NCI-H187 (cell line): ENCODE measurements around the gene LCE3B.
"Not testable (repeated sequence)": the region's sequence is repeated elsewhere in the genome, so short reads cannot be mapped to it uniquely, and the experiment has no call there.

ENCODE experiments used
- DNase-seq, 2 experiments: peaks; one replicate each; lab custom pipeline; 2025; lab: John Stamatoyannopoulos, UW

The LCE3B gene, protein sequence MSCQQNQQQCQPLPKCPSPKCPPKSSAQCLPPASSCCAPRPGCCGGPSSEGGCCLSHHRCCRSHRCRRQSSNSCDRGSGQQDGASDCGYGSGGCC

DNA sequence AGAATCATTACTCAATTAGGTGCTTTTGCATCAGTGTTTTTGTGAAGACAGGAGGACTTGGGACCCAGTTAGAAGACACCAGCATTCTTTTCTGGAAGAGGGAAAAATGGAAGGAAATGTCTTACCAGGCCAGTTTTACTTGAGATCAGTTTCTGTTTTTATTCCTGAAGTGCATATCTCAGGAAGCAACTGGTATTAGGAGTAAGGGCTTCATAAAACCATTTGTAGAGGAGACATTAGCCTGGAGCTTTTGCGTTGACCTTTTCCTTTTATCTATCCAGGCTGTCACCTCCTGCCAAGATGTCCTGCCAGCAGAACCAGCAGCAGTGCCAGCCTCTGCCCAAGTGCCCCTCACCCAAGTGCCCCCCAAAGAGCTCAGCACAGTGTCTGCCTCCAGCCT, at the start of gene LCE3B:
Gene LCE3B (plus strand): TSS at position 301 of the 400 bp plus-strand sequence. CDS start 0 bp downstream, at position 301.
- DNase-seq = no peak

DNA sequence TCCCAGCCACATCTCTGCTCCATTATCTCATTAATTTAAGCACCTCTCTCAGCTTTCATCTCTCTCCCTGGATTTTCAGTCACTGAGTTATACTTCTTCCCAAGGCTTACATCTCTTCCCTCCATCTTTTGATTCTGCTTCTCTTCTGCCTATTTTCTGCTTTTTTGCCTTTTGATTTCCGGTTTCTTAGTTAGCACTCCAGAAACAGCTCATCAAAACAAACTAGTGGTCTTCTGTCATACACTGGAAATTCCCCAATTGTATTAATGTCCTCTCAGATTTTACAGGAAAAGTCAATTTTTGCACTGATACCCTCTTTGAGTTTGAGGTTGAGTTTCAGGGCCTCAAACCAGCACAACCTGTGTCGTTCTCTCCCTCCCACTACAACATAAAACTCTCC, 48.5 kb upstream of the LCE3B start:
- no peak for DNase-seq

DNA sequence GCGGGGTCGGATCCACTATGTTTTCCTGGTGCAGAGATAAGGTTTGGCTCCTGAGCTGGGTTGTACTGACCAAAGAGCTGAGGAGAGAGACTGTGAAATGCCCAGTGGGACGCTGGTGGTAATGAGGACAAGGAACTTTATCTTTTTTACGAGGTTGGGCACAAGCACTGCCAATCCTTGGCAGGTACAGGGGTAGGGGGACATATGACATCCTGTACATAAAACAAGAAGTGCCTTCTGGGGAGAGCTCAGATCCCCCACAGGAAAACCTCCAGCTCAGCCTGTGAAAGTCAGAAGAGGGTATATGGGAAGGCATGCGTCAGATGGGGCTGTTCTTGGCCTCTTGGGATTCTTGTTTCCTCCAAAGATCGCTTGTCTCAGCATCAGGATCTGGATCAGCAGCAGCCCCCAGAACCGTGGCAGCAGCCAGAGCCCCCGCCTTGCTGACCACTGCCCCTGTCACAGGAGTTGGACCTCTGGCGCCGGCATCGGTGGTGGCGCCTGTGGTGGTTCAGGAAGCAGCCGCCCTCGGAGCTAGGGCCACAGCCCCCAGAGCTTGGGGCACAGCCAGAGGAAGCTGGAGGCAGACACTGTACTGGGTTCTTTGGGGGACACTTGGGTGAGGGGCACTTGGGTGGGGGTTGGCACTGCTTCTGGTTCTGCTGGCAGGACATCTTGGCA, 47.9 kb upstream of the LCE3B start:
- DNase-seq = no peak

DNA sequence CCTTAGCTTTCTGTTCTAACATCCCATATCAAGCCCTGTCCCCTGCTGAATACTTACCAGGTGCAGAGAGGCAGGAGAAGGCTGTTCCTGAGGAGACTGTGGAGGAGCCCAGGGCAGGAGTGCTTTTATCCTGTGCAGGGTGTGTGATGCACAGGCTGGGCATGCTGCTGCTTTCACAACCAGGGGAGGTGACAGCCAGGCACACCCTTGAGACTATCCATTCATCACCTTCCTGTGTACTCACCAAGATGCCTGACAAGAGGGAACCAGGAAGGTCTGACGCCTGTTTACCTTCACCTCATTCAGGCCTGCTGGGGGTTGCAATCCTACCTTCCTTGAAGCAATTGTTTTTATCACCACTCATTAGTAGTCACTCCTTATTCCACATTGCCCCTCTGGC, 46.9 kb upstream of the LCE3B start, which contains the start of gene LCE3E:
Gene LCE3E (minus strand): TSS at position 100 of the 400 bp plus-strand sequence. CDS start 572 bp downstream, outside the sequence.
- DNase-seq = no peak

DNA sequence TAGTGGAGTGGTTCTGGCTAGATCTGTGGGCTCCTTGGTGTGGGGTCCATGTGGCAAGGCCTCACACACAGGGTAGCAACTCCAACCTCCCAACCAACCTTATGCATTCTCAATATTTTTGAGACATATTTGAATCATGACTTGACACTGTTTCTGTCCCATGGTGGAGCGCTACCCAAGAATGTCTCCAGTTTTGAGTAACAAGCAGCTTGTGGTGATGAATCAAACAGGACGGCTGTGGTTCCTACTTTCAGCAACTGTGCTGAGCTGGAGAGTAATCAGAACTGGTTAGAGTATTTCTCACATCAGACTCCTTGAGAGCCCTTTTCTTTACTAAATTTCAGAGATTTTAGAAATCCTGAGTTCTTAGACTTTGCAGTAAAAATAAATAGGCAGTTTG, 36.4 kb upstream of the LCE3B start:
- DNase-seq = no peak

DNA sequence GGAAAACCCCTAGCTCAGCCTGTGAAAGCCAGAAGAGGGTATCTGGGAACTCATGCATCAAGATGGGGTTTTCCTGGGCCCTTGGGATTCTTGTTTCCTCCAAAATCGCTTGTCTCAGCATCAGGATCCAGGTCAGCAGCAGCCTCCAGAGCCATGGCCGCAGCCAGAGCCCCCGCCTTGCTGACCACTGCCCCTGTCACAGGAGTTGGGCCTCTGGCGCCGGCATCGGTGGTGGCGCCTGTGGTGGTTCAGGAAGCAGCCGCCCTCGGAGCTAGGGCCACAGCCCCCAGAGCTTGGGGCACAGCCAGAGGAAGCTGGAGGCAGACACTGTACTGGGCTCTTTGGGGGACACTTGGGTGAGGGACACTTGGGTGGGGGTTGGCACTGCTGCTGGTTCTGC, 34.1 kb upstream of the LCE3B start:
- not testable (repeated sequence) for DNase-seq

DNA sequence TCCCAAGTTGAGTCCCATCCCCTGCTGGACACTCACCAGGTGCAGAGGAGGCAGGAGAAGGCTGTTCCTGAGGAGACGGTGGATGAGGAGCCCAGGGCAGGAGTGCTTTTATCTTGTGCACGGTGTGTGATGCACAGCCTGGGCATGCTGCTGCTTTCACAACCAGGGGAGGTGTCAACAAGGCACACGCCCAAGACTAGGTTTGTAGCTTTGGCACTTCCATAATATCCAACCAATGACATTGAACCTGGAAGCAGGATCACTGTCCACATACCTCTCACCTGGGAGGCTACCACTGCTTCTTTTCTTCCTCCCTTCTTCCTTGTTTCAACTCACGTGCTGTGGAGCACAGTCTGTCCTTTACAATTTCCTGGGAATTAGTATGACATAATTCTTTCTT, 33.2 kb upstream of the LCE3B start, which contains the start of gene LCE3D:
Gene LCE3D (minus strand): TSS at position 84 of the 400 bp plus-strand sequence. CDS start 580 bp downstream, outside the sequence.
- DNase-seq = no peak

DNA sequence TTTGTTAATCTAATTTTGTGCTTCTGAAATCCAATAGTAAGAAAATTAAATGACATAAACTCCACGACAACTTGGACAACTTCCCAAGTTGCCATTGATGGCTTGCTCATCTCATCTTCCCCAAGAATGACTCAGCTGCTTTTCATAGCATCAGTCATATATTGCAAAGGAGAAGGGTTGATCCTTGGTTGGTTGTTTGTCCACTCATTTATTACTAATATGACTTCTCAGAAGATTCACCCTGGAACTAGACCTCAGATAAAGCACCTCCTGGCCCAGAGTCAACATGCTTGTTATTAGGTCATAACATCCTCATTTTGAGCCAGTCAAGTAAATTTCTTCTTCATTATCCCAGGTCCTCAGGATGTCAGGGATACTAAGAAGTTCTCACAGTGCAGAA, 31.0 kb upstream of the LCE3B start:
- no peak for DNase-seq

DNA sequence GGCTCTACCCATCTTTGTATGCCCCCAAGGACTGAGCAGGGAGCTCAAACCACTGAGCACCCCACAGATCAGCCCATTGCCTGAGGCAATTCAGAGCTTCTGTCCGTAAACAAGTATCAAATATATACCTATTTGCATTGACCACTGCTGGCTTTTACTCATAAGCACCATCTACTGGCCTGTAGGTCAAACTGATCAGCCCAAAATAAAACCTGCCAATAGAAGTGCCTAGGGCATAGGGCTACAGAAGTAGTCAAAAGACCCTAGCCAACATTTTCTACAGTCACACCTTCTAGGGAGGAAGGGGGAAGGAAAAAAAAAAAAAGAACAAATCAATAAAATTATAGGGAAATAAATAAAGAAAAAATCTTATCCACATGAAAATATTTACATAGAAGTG, 28.0 kb upstream of the LCE3B start:
- no peak for DNase-seq

DNA sequence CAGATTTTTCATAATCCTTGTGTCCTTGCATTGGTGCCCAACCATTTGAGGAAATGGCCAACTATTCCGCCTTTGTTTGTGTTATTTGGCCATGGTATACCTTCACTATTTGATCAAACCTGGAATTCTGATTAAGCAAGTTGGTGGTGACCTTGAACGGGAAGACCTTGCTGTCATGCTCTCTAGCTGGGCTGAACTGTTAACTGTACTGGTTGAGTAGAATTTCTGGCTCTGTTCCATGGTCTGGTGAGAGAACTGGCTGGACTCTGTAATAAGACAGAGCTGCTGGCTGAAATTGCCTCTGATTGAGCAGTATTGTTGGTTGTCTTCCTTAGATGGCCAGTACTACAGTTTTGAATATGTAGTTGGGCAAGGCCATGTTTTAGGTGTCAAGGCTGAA, 16.6 kb upstream of the LCE3B start:
- no peak for DNase-seq

DNA sequence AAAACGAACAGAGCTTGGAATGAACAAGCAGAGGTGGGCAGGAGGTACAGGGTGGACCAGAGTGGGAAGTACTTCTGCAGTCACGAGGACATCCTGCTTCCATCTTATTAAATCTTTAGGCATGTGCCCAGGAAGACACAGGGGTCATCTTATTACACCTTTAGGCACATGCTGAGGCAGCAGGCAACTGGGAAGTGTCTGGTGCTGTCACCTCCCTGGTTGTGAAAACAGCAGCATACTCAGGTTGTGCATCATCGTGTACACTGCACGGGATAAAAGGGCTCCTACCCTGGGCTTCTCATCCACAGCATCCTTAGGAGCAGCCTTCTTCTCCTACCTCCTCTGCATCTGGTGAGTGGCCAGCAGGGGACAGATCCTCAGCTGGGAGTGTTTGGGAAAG, 13.7 kb upstream of the LCE3B start, which contains the start of gene LCE3C:
Gene LCE3C (plus strand): TSS at position 301 of the 400 bp plus-strand sequence. CDS start 498 bp downstream, outside the sequence.
- DNase-seq = no peak

DNA sequence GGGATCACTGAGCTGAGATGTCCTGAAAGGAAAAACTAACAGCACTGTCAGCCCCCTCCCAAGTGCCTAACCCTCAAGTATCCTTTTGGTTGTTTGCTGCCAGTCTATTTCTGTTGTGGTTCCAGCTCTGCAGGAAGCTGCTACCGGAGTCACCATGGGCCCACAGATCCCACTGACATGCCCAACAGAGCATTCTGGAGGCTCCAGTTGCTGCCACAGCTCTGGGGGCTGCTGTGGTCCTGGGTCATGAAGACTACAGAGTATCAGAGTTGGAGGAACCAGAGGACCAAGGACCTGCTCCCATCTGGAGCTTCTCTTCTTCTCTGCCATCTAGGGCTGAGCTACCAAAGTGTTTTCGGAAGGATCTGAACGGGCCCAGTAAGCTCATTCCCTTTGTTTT, 8.4 kb downstream of the LCE3B start:
- no peak for DNase-seq

DNA sequence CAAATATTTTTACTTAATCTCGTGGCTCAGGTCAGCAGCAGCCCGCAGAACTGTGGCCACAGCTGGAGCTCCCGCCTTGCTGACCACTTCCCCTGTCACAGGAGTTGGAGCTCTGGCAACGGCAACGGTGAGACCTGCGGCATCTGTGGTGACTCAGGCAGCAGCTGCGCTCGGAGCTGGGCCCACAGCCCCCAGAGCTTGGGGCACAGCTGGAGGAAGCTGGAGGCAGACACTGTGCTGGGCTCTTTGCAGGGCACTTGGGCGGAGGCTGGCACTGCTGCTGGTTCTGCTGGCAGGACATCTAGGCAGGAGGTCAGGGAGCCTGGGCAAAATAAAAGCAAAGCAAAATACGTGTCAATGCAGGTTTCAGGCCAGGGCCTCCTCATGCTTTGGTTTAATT, 9.2 kb downstream of the LCE3B start, which contains the start of gene LCE3A:
Gene LCE3A (minus strand): TSS at position 301 of the 400 bp plus-strand sequence. CDS start 0 bp downstream, at position 301.
- DNase-seq = no peak

DNA sequence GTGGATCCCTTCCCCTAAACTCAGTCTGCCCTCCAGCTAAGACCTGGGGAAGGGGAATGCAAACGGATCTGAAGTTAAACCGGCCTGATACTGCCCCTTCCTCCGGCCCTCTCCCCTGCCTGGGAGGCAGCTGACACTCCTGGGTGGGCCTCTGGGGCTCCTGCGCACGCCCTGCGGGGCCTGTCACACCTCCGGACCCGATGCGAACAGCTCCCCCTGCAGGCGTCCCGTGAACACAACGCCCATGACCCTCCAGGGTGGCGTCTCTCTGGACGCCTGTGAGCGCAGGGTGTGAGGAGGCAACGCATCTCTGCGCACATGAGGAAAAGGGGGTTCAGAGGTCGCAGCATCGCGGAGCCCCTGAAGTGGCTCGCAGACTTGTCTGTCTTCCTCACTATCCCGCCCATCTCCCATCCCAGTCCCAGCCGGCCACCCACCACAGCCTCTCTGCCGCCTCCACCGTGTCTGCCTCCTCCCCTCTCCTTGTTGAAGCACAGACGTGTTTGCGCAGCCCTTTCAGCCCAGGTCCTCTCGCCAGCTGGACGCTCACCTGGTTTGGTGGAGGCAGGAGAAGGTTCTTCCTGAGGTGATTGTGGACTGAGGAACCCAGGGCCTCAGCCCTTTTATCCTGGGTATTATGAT, 9.7 kb downstream of the LCE3B start:
- no peak for DNase-seq

DNA sequence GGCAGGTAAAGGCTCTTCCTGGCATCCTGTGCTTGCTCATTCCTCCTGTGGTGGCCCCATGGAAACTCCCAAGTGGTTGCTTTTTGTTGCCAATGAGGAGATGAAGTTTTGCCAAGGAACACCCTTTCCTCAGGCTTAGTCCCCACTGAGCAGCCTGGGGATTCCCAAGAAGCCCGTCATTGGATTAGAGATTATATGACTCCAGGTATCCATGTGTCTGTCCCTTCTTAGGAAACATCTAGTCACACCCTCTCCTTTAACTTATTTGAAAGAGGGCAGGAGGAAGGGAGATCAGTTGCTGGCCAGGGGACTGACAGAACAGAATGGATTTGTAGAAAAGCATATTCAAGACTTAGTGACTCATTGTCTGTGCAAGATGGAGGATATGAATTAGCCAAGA, 13.1 kb downstream of the LCE3B start:
- no peak for DNase-seq

DNA sequence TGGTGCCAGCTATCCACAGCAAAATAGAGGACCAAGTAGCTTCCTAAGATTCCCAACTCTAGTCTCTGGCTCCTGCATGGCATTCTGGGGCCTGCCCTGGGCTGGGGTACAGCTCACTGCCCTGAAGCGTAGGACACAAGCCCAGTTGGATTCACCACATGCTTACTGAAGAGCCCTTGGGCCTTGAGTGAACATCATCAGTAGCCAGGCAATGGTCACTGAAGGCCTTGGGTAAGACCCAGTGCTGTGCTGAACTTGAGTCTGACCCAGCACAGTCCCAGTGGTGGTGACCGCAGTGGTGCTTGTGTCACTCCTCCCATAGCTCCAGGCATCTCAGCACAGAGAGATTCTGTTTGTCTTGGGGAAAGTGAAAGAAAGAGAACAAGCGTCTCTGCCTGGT, 17.0 kb downstream of the LCE3B start:
- no peak for DNase-seq

DNA sequence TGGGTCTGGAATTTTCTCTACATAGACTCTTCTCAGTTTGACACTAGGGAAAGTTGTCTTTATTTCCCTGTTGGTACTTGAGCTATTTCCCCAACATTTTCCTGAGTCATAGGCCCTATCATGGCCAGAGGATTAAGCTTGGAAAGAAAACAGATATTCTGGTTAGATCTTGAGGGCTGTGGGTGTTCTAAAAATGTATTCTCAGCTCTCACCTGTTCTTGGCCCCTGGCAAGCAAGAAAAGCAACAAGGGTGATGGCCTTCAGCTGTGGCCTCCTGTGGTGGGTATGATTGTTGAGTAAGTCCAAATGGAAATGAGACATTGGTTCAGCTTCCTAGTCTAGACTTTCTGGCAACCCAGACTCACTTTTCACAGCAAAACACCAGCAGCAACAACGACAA, 26.7 kb downstream of the LCE3B start:
- DNase-seq = no peak

DNA sequence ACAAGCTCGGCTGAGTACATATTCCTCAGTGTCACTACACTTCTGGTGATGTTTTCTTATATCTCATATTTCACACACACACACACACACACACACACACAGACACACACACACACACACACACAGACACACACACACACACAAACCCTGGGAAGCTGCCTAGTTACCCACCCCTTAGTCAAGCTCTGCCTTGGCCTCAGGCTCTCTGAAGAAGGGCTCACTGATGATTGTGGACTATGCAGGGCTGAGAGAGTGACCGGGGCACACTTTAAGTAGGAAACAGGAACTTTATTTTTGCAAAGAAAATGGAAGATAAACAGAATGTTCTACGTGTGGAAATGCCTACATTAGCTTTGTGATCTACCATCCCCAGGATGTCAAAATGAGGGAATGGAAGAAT, 30.3 kb downstream of the LCE3B start:
- DNase-seq = no peak

DNA sequence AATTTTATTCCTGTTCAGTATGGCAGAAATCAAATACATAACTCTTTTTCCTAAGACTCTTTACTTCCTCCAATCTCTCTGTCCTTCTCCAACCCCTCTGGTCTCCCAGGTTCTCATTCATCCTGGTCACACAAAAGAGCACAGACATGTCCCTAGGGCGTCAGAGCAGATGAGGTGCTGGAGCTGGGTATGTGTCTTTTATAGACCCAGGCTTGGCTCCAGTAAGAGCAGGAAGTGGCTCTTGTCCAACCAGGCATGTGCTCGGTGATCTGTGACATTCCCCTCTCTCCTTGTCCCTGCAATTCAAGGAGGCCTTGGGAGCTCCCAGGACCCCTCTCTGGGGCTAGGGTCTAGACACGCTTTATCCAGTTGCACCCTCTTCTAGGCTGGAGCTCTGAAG, 31.5 kb downstream of the LCE3B start:
- no peak for DNase-seq

DNA sequence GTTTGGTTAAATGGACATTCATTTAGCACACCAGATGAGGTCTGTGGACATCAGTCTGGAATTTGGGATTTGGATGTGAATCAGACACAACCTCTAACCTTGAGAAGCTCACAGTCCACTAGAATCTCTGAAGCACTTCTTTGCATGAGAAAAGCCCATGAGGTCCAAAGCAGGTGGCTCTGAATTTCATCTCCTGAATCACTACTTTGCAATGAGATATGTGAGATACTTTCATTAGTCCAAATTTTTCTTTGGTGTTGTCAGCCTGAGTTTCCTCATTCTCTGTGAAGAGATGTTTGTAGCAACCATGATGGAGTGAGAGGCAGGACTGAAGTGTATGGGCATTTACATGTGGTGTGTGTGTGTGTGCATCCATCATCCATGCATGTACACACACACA, 33.0 kb downstream of the LCE3B start:
- DNase-seq = no peak

DNA sequence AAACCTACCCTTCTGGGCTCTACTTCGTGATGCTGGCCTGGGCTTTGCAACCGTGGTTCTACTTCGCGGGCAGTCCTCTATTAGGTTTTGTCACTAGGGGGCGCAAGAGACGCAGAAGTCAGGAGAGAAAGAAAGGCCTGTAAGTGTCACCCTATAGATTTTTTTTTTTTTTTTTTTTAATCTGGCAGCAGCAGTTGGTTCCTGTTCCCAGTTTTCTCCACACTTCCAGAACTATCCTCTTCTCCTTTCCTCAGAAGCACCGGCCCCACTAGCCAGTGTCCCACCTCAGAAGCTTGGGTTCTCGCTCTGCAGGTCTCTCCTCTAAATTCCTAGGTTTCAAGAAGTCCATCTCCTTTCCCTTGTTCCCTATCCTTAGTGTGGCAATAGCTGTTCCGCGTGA, 40.5 kb downstream of the LCE3B start:
- DNase-seq = peak; percentile 59 to 65

DNA sequence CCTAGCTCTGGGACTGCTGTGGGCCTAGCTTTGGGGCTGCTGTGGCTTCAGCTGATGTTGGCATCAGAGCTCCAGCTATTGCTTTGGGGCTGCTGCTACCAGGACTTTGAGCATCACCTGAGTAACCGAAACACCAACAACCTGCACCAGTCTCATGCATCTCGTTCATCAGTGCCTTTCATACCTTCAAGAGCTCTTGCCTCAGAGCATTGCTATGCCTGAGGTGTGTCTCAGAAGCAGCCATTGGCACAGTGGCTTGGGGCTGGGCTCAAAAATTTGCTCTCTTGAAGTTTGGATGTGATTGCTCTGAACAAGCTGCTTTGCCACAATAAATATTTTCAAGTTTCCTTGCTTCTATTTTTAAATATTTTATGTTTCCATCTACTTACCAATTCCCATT, 42.8 kb downstream of the LCE3B start:
- no peak for DNase-seq

DNA sequence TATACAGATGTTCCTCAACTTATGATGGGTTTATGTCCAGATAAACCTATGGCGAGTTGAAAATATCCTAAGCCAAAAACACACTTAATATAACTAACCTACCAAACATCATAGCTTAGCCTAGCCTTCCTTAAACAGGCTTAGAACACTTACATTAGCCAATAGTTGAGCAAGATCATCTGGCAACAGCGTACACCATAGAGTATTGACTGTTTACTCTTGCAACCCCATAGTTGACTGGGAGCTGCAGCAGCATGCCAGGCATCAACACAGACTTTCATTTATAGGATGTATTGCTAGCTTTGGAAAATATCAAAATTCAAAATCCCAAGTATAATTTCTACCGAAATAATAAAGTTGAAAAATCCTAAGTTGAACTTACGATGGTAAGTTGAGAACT, 44.1 kb downstream of the LCE3B start:
- no peak for DNase-seq
